GM10847 (cell line): ENCODE results near the gene PILRA.

ENCODE experiments used
- POLR2A ChIP-seq: IDR thresholded peaks from 2 replicates; pipeline ENCODE4 v1.6.1; 2011; ENCODE audit not compliant: insufficient read length; ENCODE audit errors: extremely low read depth

PILRA gene

GRCh38 chr7:100373261-100373831 is at the start of gene PILRA:
Gene PILRA, plus strand, starts transcription at chr7:100373487. Its CDS starts 170 bp downstream, at chr7:100373657.
- no peak for TF ChIP-seq POLR2A

- TF ChIP-seq POLR2A: peak; percentile 93
These were observed 37.5 kb upstream of the PILRA start for GRCh38 chr7:100335566-100336466.

GRCh38 chr7:100342765-100343164 is 30.5 kb upstream of the PILRA start:
- no peak for TF ChIP-seq POLR2A

GRCh38 chr7:100346921-100347320 is 26.4 kb upstream of the PILRA start:
- no peak for TF ChIP-seq POLR2A

- no peak for TF ChIP-seq POLR2A
These were observed 24.5 kb upstream of the PILRA start for GRCh38 chr7:100348805-100349204.

GRCh38 chr7:100349757-100350156 is 23.5 kb upstream of the PILRA start:
- no peak for TF ChIP-seq POLR2A

GRCh38 chr7:100351657-100352058 is 21.6 kb upstream of the PILRA start:
- TF ChIP-seq POLR2A: no peak

- TF ChIP-seq POLR2A: no peak
These were observed 20.2 kb upstream of the PILRA start for GRCh38 chr7:100352984-100353684.

GRCh38 chr7:100353685-100354330 is 19.5 kb upstream of the PILRA start:
- no peak for TF ChIP-seq POLR2A

- no peak for TF ChIP-seq POLR2A
These were observed 16.7 kb upstream of the PILRA start for GRCh38 chr7:100356416-100357068.

- no peak for TF ChIP-seq POLR2A
These were observed 16.1 kb upstream of the PILRA start for GRCh38 chr7:100357131-100357561.

GRCh38 chr7:100358027-100358856 is 15.0 kb upstream of the PILRA start, which contains the start of gene PILRB:
Gene PILRB, plus strand, starts transcription at chr7:100358117. Its CDS starts 186 bp downstream, at chr7:100358303.
- no peak for TF ChIP-seq POLR2A

- TF ChIP-seq POLR2A: no peak
These were observed 14.5 kb upstream of the PILRA start for GRCh38 chr7:100358857-100359212.

- TF ChIP-seq POLR2A: no peak
These were observed 13.0 kb upstream of the PILRA start for GRCh38 chr7:100360135-100360854.

- TF ChIP-seq POLR2A: no peak
These were observed 10.2 kb upstream of the PILRA start for GRCh38 chr7:100363098-100363497.
